Measurements from ENCODE around the gene CRACR2A.

- TF ChIP-seq CTCF (IDR thresholded peaks at IDR 0.05) = no peak
- TF ChIP-seq POLR2AphosphoS5 (IDR thresholded peaks at IDR 0.05) = no peak
- no peak for TF ChIP-seq POLR2A (IDR thresholded peaks at IDR 0.05)
- no peak for TF ChIP-seq EP300 (IDR thresholded peaks at IDR 0.05)
Measured at GRCh38 chr12:3757261-3757660, 4.4 kb upstream of the CRACR2A start.

Data from upper lobe of left lung (tissue), 4 donors.